Keratinocyte (primary cell): Measurements from ENCODE around the gene CASP3. TPM values are rescaled to one million over a fixed set of nuclear protein-coding genes. Genes with fewer than 3 reads are reported as not detected.
"Not testable (repeated sequence)": the region's sequence is repeated elsewhere in the genome, so short reads cannot be mapped to it uniquely, and the experiment has no call there.

Experiments
- DNase-seq: peaks from one replicate; pipeline ENCODE4 v3.0.0-alpha.2; 2011; ENCODE audit warnings: low read depth, missing footprints, low spot score
- FAIRE-seq: peaks from 2 replicates; lab custom pipeline; 2011; peaks lifted over from hg19 to GRCh38; lab: Jason Lieb, UNC
- H2AFZ ChIP-seq: 2 replicates; pipeline ENCODE4 v1.6.0; 2012; ENCODE audit warnings: low read length, control low read depth, inconsistent platforms; ENCODE audit not compliant: control insufficient read depth
- H3K27ac ChIP-seq: 2 replicates; pipeline ENCODE4 v1.5.1; 2011; ENCODE audit warnings: low read length; ENCODE audit not compliant: control insufficient read depth, insufficient read depth
- H3K27me3 ChIP-seq: 3 replicates; pipeline ENCODE4 v1.6.0; 2011; ENCODE audit warnings: low read length; ENCODE audit not compliant: control insufficient read depth, insufficient read depth; ENCODE audit errors: extremely low read depth
- H3K36me3 ChIP-seq, 2 experiments: 2 replicates in 1 of 2; 3 replicates in 1 of 2; pipeline ENCODE4 v1.5.1; 2011; ENCODE audit warnings: low read length in 2 of 2, mild to moderate bottlenecking in 1 of 2; ENCODE audit not compliant: control insufficient read depth in 2 of 2, insufficient read depth in 2 of 2; ENCODE audit errors: extremely low read depth in 1 of 2
- H3K4me1 ChIP-seq: 3 replicates; pipeline ENCODE4 v1.5.1; 2011; ENCODE audit warnings: low read length; ENCODE audit not compliant: control insufficient read depth, insufficient read depth; ENCODE audit errors: extremely low read depth
- H3K4me2 ChIP-seq: 3 replicates; pipeline ENCODE4 v1.6.0; 2011; ENCODE audit warnings: low read depth, low read length; ENCODE audit not compliant: control insufficient read depth, insufficient read depth; ENCODE audit errors: extremely low read depth
- H3K4me3 ChIP-seq, 3 experiments: fragments of 200-600 bp in 1 of 3; sonication (generic) in 1 of 3; 2 replicates in 2 of 3; 3 replicates in 1 of 3; pipeline ENCODE4 v1.5.1; 2011 to 2016; ENCODE audit warnings: low read length in 3 of 3, mild to moderate bottlenecking in 3 of 3, control low read depth in 2 of 3, inconsistent platforms in 1 of 3, low read depth in 1 of 3, mixed read lengths in 1 of 3, mixed run types in 1 of 3, moderate library complexity in 1 of 3; ENCODE audit not compliant: control insufficient read depth in 2 of 3, insufficient read depth in 2 of 3; ENCODE audit errors: extremely low read depth in 1 of 3
- H3K79me2 ChIP-seq: 2 replicates; pipeline ENCODE4 v1.6.0; 2012; ENCODE audit warnings: low read length; ENCODE audit not compliant: control insufficient read depth, insufficient read depth
- H3K9ac ChIP-seq: 3 replicates; pipeline ENCODE4 v1.6.0; 2011; ENCODE audit warnings: low read length; ENCODE audit not compliant: control insufficient read depth, insufficient read depth; ENCODE audit errors: extremely low read depth
- H3K9me1 ChIP-seq: 3 replicates; pipeline ENCODE4 v1.6.0; 2011; ENCODE audit warnings: low read length; ENCODE audit not compliant: control insufficient read depth, insufficient read depth; ENCODE audit errors: extremely low read depth
- H3K9me3 ChIP-seq: 2 replicates; pipeline ENCODE4 v1.5.1; 2012; ENCODE audit warnings: low read depth, low read length; ENCODE audit not compliant: control insufficient read depth
- H4K20me1 ChIP-seq: 3 replicates; pipeline ENCODE4 v1.6.0; 2011; ENCODE audit warnings: low read length; ENCODE audit not compliant: control insufficient read depth, insufficient read depth; ENCODE audit errors: extremely low read depth
- EZH2 ChIP-seq: IDR thresholded peaks from one replicate; pipeline ENCODE4 v1.6.1; 2012; ENCODE audit warnings: inconsistent platforms, mild to moderate bottlenecking, low read length, moderate library complexity
- dilution Hi-C: fragments of 300-500 bp; cut with MboI; formaldehyde crosslinking; loops from one replicate; pipeline ENCODE4 v1.7.0; 2020; ENCODE audit warnings: low sequenced_read_pairs; ENCODE audit not compliant: extremely low pct_ligation_motif_present
- polyA plus RNA-seq, 5 experiments: library from polyadenylated mRNA; depleted of rRNA in 3 of 5; stranded (reverse) in 3 of 5; stranded (forward) in 1 of 5; unstranded in 1 of 5; fragments of >200 nt; gene quantifications; 1 replicate in 1 of 5; 2 replicates in 3 of 5; 3 replicates in 1 of 5; pipeline versions ENCODE4 v1.2.1 to v1.2.3, GENCODE V29; 2011 to 2012; ENCODE audit warnings: missing spikeins in 2 of 5, low read depth in 1 of 5, low replicate concordance in 1 of 5

The CASP3 gene
- polyA plus RNA-seq, 1 donor (not counting 4 experiments of a cell fraction or from before 2014, with no cell fraction given): 51.1 TPM

GRCh38 chr4:184612074-184612473, 37.2 kb downstream of the CASP3 start:
- no peak overlapping the region for H3K4me3 ChIP-seq
- no peaks in the 10 kb centered on the region for H4K20me1 ChIP-seq
- no peak overlapping the region for H2AFZ ChIP-seq
- no peaks in the 10 kb centered on the region for H3K9me1 ChIP-seq
- no peak overlapping the region for H3K27ac ChIP-seq
- no peaks in the 10 kb centered on the region for H3K36me3 ChIP-seq
- H3K9me3 ChIP-seq: no peaks in the 10 kb centered on the region
- no peak overlapping the region for H3K9ac ChIP-seq
- dilution Hi-C loops: no loop called here
- FAIRE-seq (no peak), DNase-seq (no peak)
- no peaks in the 10 kb centered on the region for H3K79me2 ChIP-seq
- TF ChIP-seq EZH2: no peak
- H3K4me2 ChIP-seq: no peak overlapping the region
- peaks cover 4% of the 10 kb centered on the region for H3K4me1 ChIP-seq
- no peaks in the 10 kb centered on the region for H3K27me3 ChIP-seq

- H3K9me1 ChIP-seq, H3K79me2 ChIP-seq, H3K9ac ChIP-seq, H2AFZ ChIP-seq, dilution Hi-C loops, H3K4me1 ChIP-seq, H3K4me3 ChIP-seq, H3K4me2 ChIP-seq, H3K27ac ChIP-seq, FAIRE-seq, H3K27me3 ChIP-seq, DNase-seq, H3K9me3 ChIP-seq, H3K36me3 ChIP-seq, H4K20me1 ChIP-seq: not testable (repeated sequence)
Observed at GRCh38 chr4:184607429-184607828, 41.8 kb downstream of the CASP3 start.

DNA sequence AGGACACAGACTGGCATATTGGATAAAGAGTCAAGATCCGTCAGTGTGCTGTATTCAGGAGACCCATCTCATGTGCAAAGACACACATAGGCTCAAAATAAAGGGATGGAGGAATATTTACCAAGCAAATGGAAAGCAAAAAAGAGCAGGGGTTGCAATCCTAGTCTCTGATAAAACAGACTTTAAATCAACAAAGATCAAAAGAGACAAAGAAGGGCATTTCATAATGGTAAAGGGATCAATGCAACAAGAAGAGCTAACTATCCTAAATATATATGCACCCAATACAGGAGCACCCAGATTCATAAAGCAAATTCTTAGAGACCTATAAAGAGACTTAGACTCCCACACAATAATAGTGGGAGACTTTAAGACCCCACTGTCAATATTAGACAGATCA, 46.4 kb downstream of the CASP3 start:
- FAIRE-seq: not testable (repeated sequence)

DNA sequence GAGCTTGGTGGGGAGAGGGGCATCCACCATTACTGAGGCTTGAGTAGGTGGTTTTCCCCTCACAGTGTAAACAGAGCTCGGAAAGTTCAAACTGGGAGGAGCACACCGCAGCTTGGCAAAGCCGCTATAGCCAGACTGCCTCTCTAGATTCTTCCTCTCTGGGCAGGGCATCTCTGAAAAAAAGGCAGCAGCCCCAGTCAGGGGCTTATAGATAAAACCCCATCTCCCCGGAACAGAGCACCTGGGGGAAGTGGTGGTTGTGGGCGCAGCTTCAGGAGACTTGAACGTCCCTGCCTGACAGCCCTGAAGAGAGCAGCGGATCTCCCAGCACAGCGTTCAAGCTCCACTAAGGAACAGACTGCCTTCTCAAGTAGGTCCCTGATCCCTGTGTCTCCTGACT, 48.3 kb downstream of the CASP3 start:
- H3K27ac ChIP-seq, H3K4me2 ChIP-seq, H3K9ac ChIP-seq, FAIRE-seq, H4K20me1 ChIP-seq, H3K9me3 ChIP-seq, DNase-seq, H3K36me3 ChIP-seq, H3K9me1 ChIP-seq, H3K4me1 ChIP-seq, dilution Hi-C loops, H3K79me2 ChIP-seq, H3K4me3 ChIP-seq, H3K27me3 ChIP-seq, H2AFZ ChIP-seq: not testable (repeated sequence)

More for the DNA sequence above, 46.4 kb downstream of the CASP3 start:
- H3K27me3 ChIP-seq, H3K36me3 ChIP-seq, H3K27ac ChIP-seq, H3K9me1 ChIP-seq, H3K4me2 ChIP-seq, H3K4me3 ChIP-seq, H2AFZ ChIP-seq, H3K79me2 ChIP-seq, H3K4me1 ChIP-seq, H4K20me1 ChIP-seq, H3K9ac ChIP-seq, dilution Hi-C loops, H3K9me3 ChIP-seq, DNase-seq: not testable (repeated sequence)
